Heart left ventricle (tissue), 13 donors: ENCODE data around the gene HJURP.

ENCODE experiments used
- CTCF ChIP-seq, 12 donors: fragments of 200-600 bp; sonication (generic) in 4 of 12; IDR thresholded peaks; one replicate each; pipeline versions ENCODE4 v1.5.0 to v1.8.0; 2018 to 2022; ENCODE audit warnings: antibody characterized with exemption in 12 of 12, mild to moderate bottlenecking in 5 of 12
- POLR2A ChIP-seq, 2 donors: fragments of 450-650 bp; IDR thresholded peaks; one replicate each; pipeline ENCODE4 v1.6.1; 2017; ENCODE audit warnings: antibody characterized with exemption in 2 of 2, mild to moderate bottlenecking in 2 of 2, moderate library complexity in 2 of 2
- donor health status: ischemic (EF 13 %, LVEDD 7.1; RV severe dilation, severe dysfunction).
- donor health status: DM: no; HTN: yes; CAD: no.
- donor health status: DM: no; HTN: no; CAD: no.
- donor health status: ischemic (EF 25% LVEDD 6.9; RV normal size, moderate dysfunction).
- donor health status: ischemic (EF 25% LVEDD 5.7; RV mildly dilated, moderate dysfunction).
- donor health status: ischemic (EF 35%, LVEDD 5.7; RV mildly dilated, moderate dysfunction).
- donor health status: nonischemic (EF 11% LVEDD 7.7; RV severe dilation, severe dysfunction).
- donor health status: DM: yes; HTN: yes; CAD: no.
- donor health status: PGD.
- donor health status: ischemic (EF 29% LVEDD 5.4; RV normal size, mild dysfunction).
- donor health status: nonischemic (EF 23%, LVEDD 6.1; RV moderate dilation, normal function).

- TF ChIP-seq CTCF (IDR thresholded peaks at IDR 0.05) = no peak
- TF ChIP-seq POLR2A (IDR thresholded peaks at IDR 0.05) = no peak
These were observed 32.6 kb downstream of the HJURP start for GRCh38 chr2:233821709-233822100.
